Measurements from ENCODE around the gene PNPLA5. TPM values are rescaled to one million over a fixed set of nuclear protein-coding genes. Genes with fewer than 3 reads are reported as not detected.

The PNPLA5 gene
- total RNA-seq, 1 experiment from 2014 or later, result 0.23 TPM

GRCh38 chr22:43854786-43855271 lies 37.0 kb downstream of the PNPLA5 start:
- DNase-seq (ENCODE audit: low read depth), result no peak

GRCh38 chr22:43854121-43854785 lies 37.6 kb downstream of the PNPLA5 start:
- no peak for DNase-seq (ENCODE audit: low read depth)

GRCh38 chr22:43853328-43853931 lies 38.4 kb downstream of the PNPLA5 start:
- no peak for DNase-seq (ENCODE audit: low read depth)

GRCh38 chr22:43852573-43853327 lies 39.1 kb downstream of the PNPLA5 start:
- no peak for DNase-seq (ENCODE audit: low read depth)

GRCh38 chr22:43851979-43852307 lies 39.9 kb downstream of the PNPLA5 start:
- no peak for DNase-seq (ENCODE audit: low read depth)

GRCh38 chr22:43851058-43851978 lies 40.5 kb downstream of the PNPLA5 start:
- DNase-seq (ENCODE audit: low read depth), result no peak

GRCh38 chr22:43850529-43850928 lies 41.3 kb downstream of the PNPLA5 start:
- no peak for DNase-seq (ENCODE audit: low read depth)

- no peak for DNase-seq (ENCODE audit: low read depth)
Observed at GRCh38 chr22:43849731-43850130, 42.1 kb downstream of the PNPLA5 start.

GRCh38 chr22:43848366-43849171 lies 43.2 kb downstream of the PNPLA5 start:
- DNase-seq (ENCODE audit: low read depth), result no peak

GRCh38 chr22:43847376-43848289 lies 44.2 kb downstream of the PNPLA5 start:
- DNase-seq (ENCODE audit: low read depth), result no peak

GRCh38 chr22:43846966-43847365 lies 44.8 kb downstream of the PNPLA5 start:
- DNase-seq (ENCODE audit: low read depth), result no peak

- no peak for DNase-seq (ENCODE audit: low read depth)
Observed at GRCh38 chr22:43845981-43846380, 45.8 kb downstream of the PNPLA5 start.

- no peak for DNase-seq (ENCODE audit: low read depth)
Observed at GRCh38 chr22:43844560-43845545, 47.0 kb downstream of the PNPLA5 start.

GRCh38 chr22:43843783-43844530 lies 47.9 kb downstream of the PNPLA5 start:
- DNase-seq (ENCODE audit: low read depth), result no peak

GRCh38 chr22:43841742-43842141 lies 50.1 kb downstream of the PNPLA5 start:
- no peak for DNase-seq (ENCODE audit: low read depth)

GRCh38 chr22:43840851-43841250 lies 51.0 kb downstream of the PNPLA5 start:
- DNase-seq (ENCODE audit: low read depth), result no peak

GRCh38 chr22:43840431-43840830 lies 51.4 kb downstream of the PNPLA5 start:
- no peak for DNase-seq (ENCODE audit: low read depth)

GRCh38 chr22:43839781-43840180 lies 52.0 kb downstream of the PNPLA5 start:
- no peak for DNase-seq (ENCODE audit: low read depth)
